Mammary epithelial cell (primary cell): ENCODE measurements around the gene ECT2L.

ENCODE experiments used
- EZH2 ChIP-seq: IDR thresholded peaks from 2 replicates; pipeline ENCODE4 v1.6.1; 2012; ENCODE audit warnings: low read length, inconsistent platforms, borderline replicate concordance
- TF ChIP-seq, protein P1 (sequence below), 2 donors: IDR thresholded peaks in 1 of 2; conservative IDR thresholded peaks in 1 of 2; 2 replicates each; pipeline ENCODE4 v1.5.1; 2011 to 2012; ENCODE audit warnings: inconsistent platforms in 2 of 2, low read length in 2 of 2, mild to moderate bottlenecking in 2 of 2, control low read depth in 1 of 2, low read depth in 1 of 2; ENCODE audit not compliant: insufficient read depth in 1 of 2; ENCODE audit errors: extremely low read depth in 1 of 2

DNA sequence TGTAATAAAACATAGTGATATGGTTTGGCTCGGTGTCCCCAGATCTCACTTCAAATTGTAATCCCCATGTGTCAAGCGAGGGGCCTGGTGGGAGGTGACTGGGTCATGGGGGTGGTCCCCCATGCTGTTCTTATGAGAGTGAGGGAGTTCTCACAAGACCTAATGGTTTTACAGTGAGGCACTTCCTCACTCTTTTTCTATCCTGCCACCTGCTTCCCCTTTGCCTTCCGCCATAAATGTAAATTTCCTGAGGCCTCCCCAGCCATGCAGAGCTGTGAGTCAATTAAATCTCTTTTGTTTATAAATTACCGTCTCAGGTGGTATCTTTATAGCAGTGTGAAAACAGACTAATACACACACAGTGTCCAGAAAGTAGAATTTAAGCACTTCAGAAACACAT is 113.6 kb downstream of the ECT2L start:
- TF ChIP-seq, protein P1, sequence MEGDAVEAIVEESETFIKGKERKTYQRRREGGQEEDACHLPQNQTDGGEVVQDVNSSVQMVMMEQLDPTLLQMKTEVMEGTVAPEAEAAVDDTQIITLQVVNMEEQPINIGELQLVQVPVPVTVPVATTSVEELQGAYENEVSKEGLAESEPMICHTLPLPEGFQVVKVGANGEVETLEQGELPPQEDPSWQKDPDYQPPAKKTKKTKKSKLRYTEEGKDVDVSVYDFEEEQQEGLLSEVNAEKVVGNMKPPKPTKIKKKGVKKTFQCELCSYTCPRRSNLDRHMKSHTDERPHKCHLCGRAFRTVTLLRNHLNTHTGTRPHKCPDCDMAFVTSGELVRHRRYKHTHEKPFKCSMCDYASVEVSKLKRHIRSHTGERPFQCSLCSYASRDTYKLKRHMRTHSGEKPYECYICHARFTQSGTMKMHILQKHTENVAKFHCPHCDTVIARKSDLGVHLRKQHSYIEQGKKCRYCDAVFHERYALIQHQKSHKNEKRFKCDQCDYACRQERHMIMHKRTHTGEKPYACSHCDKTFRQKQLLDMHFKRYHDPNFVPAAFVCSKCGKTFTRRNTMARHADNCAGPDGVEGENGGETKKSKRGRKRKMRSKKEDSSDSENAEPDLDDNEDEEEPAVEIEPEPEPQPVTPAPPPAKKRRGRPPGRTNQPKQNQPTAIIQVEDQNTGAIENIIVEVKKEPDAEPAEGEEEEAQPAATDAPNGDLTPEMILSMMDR (conservative IDR thresholded peaks at IDR 0.05 in 1 of 2, IDR thresholded peaks at IDR 0.05 in 1 of 2; ENCODE audit: extremely low read depth in 1 of 2, insufficient read depth in 1 of 2, low read depth in 1 of 2, low read length in 2 of 2) = no peak
- TF ChIP-seq EZH2 = no peak
